ENCODE measurements around the gene AGL. TPM values are rescaled to one million over a fixed set of nuclear protein-coding genes. Genes with fewer than 3 reads are reported as not detected.
"Not testable (repeated sequence)": the region's sequence is repeated elsewhere in the genome, so short reads cannot be mapped to it uniquely, and the experiment has no call there.

The AGL gene
- total RNA-seq, 1 experiment from 2014 or later, result 11.4 TPM

DNA sequence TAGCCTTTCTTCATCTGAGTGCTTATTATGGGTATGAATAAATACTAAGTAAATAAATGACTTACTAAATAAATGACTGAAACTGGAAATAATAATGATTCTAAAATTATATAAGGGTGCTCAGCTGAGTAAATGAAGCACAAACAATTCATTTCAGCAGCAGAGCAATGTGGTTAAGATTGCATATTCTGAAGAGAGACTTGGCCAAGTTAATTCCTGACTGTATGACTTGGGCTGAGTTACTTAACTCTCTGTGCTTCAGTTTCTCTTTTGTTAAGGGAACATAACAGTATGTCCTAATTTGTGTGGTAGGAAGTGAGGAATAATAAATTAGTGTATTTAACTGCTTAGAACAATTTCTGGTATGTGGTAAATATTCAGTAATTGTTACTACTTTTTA, 19.1 kb downstream of the AGL start:
- no peak for DNase-seq
- Histone ChIP-seq H3K27me3 (no peaks in the 10 kb centered on the region), H3K4me1 (no peaks in the 10 kb centered on the region), H3K27ac (no peak overlapping the region), H3K4me3 (no peak overlapping the region), H3K36me3 (peaks cover 3% of the 10 kb centered on the region; the same call in 1 of the 2 replicates), H3K9me3 (replicated peaks) (no peaks in the 10 kb centered on the region)

DNA sequence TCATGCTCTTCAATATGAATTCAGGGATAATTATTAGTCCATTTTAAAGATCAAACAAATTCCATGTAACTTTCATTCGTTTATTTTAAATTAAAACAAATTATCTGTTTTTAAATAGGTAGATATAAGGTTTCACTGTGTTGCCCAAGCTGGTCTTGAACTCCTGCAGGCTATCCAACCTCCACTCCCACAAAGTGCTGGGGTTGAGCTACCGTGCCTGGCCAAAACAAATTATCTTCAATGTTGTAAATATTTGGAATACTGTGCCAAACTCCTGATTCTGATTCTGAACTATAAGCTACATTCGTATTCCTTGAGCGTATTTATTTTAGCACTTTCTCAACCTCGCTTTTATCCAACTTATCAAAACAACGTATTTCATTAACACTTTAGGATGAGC, 19.6 kb downstream of the AGL start:
- H3K27ac ChIP-seq, result no peak overlapping the region
- H3K4me1 ChIP-seq, result no peaks in the 10 kb centered on the region
- no peaks in the 10 kb centered on the region for H3K27me3 ChIP-seq
- H3K4me3 ChIP-seq, result no peak overlapping the region
- no peaks in the 10 kb centered on the region for H3K9me3 ChIP-seq (replicated peaks)
- no peak for DNase-seq
- peaks cover 3% of the 10 kb centered on the region; the same call in 1 of the 2 replicates for H3K36me3 ChIP-seq

GRCh38 chr1:99872063-99872462, 21.9 kb downstream of the AGL start:
- H3K4me3 ChIP-seq, result no peak overlapping the region
- no peaks in the 10 kb centered on the region for H3K36me3 ChIP-seq
- H3K27me3 ChIP-seq, result no peaks in the 10 kb centered on the region
- no peak overlapping the region for H3K27ac ChIP-seq
- DNase-seq, result no peak
- no peaks in the 10 kb centered on the region for H3K4me1 ChIP-seq
- no peaks in the 10 kb centered on the region for H3K9me3 ChIP-seq (replicated peaks)

DNA sequence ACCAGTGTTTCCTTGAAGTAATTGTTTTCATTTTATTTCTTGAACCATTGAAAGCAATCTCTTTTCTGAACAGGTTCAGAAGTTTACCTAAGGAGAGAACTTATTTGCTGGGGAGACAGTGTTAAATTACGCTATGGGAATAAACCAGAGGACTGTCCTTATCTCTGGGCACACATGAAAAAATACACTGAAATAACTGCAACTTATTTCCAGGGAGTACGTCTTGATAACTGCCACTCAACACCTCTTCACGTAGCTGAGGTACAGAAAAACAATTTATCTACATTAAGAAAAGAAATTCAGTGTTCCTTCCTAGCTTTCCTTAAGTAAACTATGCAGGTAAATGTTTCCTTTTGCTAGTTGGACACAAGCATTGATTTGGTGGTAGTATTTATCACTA, 27.4 kb downstream of the AGL start:
- Histone ChIP-seq H3K27ac (no peak overlapping the region), H3K27me3 (no peaks in the 10 kb centered on the region), H3K9me3 (replicated peaks) (no peaks in the 10 kb centered on the region), H3K4me3 (no peak overlapping the region), H3K36me3 (peaks cover 6% of the 10 kb centered on the region; the same call in 1 of the 2 replicates), H3K4me1 (no peaks in the 10 kb centered on the region)
- DNase-seq, result no peak

GRCh38 chr1:99886179-99886578, 36.0 kb downstream of the AGL start:
- H3K4me1 ChIP-seq, result no peaks in the 10 kb centered on the region
- no peak overlapping the region for H3K27ac ChIP-seq
- peaks cover 2% of the 10 kb centered on the region; the same call in 1 of the 2 replicates for H3K36me3 ChIP-seq
- no peak overlapping the region for H3K4me3 ChIP-seq
- DNase-seq, result no peak
- H3K9me3 ChIP-seq (replicated peaks), result no peaks in the 10 kb centered on the region
- H3K27me3 ChIP-seq, result no peaks in the 10 kb centered on the region

DNA sequence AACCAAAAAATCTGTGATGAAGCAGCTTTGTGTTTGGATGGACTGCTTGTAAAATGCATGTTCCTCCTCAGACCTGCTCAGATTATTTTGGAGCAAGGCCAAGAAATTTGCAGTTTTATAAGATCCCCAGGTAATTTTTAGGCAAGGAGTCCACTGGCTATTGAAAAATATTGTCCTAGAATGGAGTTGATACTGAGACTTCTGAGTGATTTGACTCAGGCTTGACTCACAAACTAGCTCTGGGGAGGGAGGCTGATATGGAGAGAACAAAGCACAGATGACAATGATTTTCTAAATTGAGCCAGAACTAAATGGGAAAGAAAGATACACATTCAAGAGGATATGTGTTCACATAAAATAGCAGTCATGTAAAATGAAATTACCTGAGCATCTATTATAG, 36.7 kb downstream of the AGL start:
- Histone ChIP-seq H3K27me3 (no peaks in the 10 kb centered on the region), H3K9me3 (replicated peaks) (no peaks in the 10 kb centered on the region), H3K4me1 (no peaks in the 10 kb centered on the region), H3K4me3 (no peak overlapping the region), H3K36me3 (peaks cover 4% of the 10 kb centered on the region), H3K27ac (no peak overlapping the region)
- DNase-seq, result no peak

- no peak overlapping the region for H3K4me3 ChIP-seq
- H3K4me1 ChIP-seq, result no peaks in the 10 kb centered on the region
- H3K9me3 ChIP-seq (replicated peaks), result no peaks in the 10 kb centered on the region
- no peak overlapping the region for H3K27ac ChIP-seq
- no peak for DNase-seq
- peaks cover 7% of the 10 kb centered on the region for H3K36me3 ChIP-seq
- no peaks in the 10 kb centered on the region for H3K27me3 ChIP-seq
Measured at GRCh38 chr1:99887890-99888289, 37.7 kb downstream of the AGL start.

GRCh38 chr1:99891997-99892396, 41.8 kb downstream of the AGL start:
- no peaks in the 10 kb centered on the region for H3K9me3 ChIP-seq (replicated peaks)
- no peaks in the 10 kb centered on the region for H3K27me3 ChIP-seq
- no peaks in the 10 kb centered on the region for H3K4me1 ChIP-seq
- no peak for DNase-seq
- H3K36me3 ChIP-seq, result peaks cover 13% of the 10 kb centered on the region
- H3K27ac ChIP-seq, result no peak overlapping the region
- no peak overlapping the region for H3K4me3 ChIP-seq

DNA sequence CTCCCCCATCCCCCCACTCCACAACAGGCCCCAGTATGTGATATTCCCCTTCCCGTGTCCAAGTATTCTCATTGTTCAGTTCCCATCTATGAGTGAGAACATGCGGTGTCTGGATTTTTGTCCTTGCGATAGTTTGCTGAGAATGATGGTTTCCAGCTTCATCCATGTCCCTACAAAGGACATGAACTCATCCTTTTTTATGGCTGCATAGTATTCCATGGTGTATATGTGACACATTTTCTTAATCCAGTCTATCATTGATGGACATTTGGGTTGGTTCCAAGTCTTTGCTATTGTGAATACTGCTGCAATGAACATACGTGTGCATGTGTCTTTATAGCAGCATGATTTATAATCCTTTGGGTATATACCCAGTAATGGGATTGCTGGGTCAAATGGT, 53.1 kb downstream of the AGL start:
- H3K27me3 ChIP-seq; DNase-seq; H3K4me3 ChIP-seq; H3K4me1 ChIP-seq; H3K27ac ChIP-seq; H3K9me3 ChIP-seq (replicated peaks); H3K36me3 ChIP-seq: not testable (repeated sequence)

- Histone ChIP-seq H3K27me3 (no peaks in the 10 kb centered on the region), H3K27ac (no peak overlapping the region), H3K36me3 (no peaks in the 10 kb centered on the region), H3K4me1 (no peaks in the 10 kb centered on the region), H3K9me3 (replicated peaks) (no peaks in the 10 kb centered on the region; the same call in 1 of the 2 replicates), H3K4me3 (no peak overlapping the region)
- no peak for DNase-seq
Measured at GRCh38 chr1:99906535-99906934, 56.4 kb downstream of the AGL start.

DNA sequence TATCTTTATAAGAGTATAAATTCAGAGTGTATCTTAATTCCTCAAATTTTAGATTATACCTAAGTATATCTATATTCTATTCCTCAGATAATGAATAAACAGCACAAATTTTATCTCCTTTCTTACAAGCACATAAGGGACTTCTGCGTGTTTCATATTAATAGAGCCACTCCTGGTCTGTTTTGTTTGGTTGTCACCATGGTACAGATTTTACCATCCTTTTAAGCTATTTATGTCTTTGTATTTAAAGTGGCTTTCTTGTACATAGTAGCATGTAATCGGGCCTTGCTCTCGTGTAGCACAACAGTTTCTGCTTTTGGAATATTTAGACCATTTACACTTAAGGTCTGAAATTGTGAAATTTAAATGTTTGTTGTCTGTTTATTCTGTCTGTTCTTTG, 67.1 kb downstream of the AGL start:
- no peak for DNase-seq
- Histone ChIP-seq H3K27ac (no peak overlapping the region), H3K4me3 (no peak overlapping the region), H3K9me3 (replicated peaks) (no peaks in the 10 kb centered on the region), H3K4me1 (no peaks in the 10 kb centered on the region), H3K27me3 (no peaks in the 10 kb centered on the region), H3K36me3 (0 out of 2 replicates have a peak, but pooled peaks cover 2% of the 10 kb centered on the region)

DNA sequence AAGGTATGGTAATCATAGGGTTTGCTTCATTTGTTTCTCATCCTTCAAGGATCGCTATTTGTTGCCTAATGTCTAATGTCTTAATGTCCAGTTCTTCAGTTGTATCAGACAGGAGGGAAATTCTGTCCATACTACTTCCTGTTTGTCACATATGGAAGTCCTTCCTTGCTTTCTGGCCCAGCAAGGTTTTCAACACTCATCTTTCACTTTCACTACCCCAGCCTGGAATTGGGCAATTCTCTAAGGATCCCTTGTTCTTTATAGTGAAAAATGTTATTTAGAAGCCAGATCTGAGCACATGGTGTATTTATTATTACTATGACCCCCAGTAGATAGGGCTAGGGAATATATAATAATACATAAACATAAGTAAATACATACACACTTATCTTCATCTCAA, 69.1 kb downstream of the AGL start:
- Histone ChIP-seq H3K4me3 (no peak overlapping the region), H3K4me1 (no peaks in the 10 kb centered on the region), H3K27me3 (no peaks in the 10 kb centered on the region), H3K36me3 (no peaks in the 10 kb centered on the region; the same call in 1 of the 2 replicates), H3K9me3 (replicated peaks) (no peaks in the 10 kb centered on the region), H3K27ac (no peak overlapping the region)
- DNase-seq, result no peak

DNA sequence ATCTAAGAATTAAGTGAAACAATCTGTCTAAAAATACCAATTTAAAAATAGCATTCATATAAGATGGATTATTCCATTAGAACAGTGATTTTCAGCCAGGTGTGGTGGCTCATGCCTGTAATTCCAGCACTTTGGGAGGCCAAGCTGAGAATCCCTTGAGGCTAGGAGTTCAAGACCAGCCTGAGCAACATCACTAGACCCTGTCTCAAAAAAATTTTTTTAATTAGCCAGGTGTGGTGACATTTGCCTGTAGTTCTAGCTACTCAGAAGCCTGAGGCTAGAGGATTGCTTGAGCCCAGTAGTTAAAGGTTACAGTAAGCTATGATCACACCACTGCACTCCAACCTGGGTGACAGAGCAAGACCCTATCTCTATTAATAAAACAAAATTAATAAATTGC, 84.6 kb downstream of the AGL start:
- no peak for DNase-seq
- H3K36me3 ChIP-seq, result no peaks in the 10 kb centered on the region
- H3K4me3 ChIP-seq, result no peak overlapping the region
- H3K27ac ChIP-seq, result no peak overlapping the region
- H3K9me3 ChIP-seq (replicated peaks), result no peaks in the 10 kb centered on the region; the same call in 1 of the 2 replicates
- H3K27me3 ChIP-seq, result no peaks in the 10 kb centered on the region
- no peaks in the 10 kb centered on the region for H3K4me1 ChIP-seq

DNA sequence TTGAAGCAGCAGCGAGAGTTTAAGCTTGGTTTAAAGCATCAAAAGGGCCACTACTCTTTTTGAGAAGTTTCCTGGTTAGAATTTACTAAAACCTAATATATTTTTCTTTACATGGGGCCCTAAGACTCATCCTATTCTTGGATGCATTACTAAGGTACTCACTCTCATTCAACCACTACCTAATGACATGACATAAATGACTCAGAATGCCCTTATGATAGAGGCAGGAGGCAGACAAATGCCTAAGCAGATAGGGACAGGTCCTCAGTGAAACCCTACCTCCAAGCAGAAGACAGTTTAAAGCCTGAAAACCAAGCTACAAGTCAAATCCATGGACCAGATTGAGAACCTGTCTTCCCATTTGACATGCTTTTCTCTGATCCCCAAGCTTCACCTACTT, 85.4 kb downstream of the AGL start:
- no peak for DNase-seq
- H3K36me3 ChIP-seq, result no peaks in the 10 kb centered on the region

GRCh38 chr1:99936071-99936470, 85.9 kb downstream of the AGL start:
- no peak for DNase-seq
- H3K4me1 ChIP-seq, result no peaks in the 10 kb centered on the region
- no peaks in the 10 kb centered on the region for H3K27me3 ChIP-seq
- no peak overlapping the region for H3K4me3 ChIP-seq
- no peaks in the 10 kb centered on the region; the same call in 1 of the 2 replicates for H3K9me3 ChIP-seq (replicated peaks)
- no peak overlapping the region for H3K27ac ChIP-seq
- no peaks in the 10 kb centered on the region for H3K36me3 ChIP-seq

More for the DNA sequence above, 85.4 kb downstream of the AGL start:
- H3K4me1 ChIP-seq, result no peaks in the 10 kb centered on the region
- H3K9me3 ChIP-seq (replicated peaks), result no peaks in the 10 kb centered on the region; the same call in 1 of the 2 replicates
- no peak overlapping the region for H3K27ac ChIP-seq
- H3K27me3 ChIP-seq, result no peaks in the 10 kb centered on the region
- no peak overlapping the region for H3K4me3 ChIP-seq

GRCh38 chr1:99942723-99943122, 92.6 kb downstream of the AGL start:
- Histone ChIP-seq H3K36me3 (no peaks in the 10 kb centered on the region), H3K27ac (peak overlapping the region; percentile 18; the same call in 1 of the 2 replicates)

More at GRCh38 chr1:99942723-99943122, 92.6 kb downstream of the AGL start:
- Histone ChIP-seq H3K4me1 (peaks cover 17% of the 10 kb centered on the region; the same call in 1 of the 2 replicates), H3K27me3 (no peaks in the 10 kb centered on the region), H3K4me3 (no peak overlapping the region), H3K9me3 (replicated peaks) (no peaks in the 10 kb centered on the region)
- DNase-seq, result peak in 1 of 2 experiments; percentile 9

Measured in SJCRH30 (cell line).